CD4-positive, alpha-beta T cell treated with Interleukin-12 subunit alpha and Interleukin-12 subunit beta, for 1 hour (primary cell): ENCODE data around the gene SPPL2B.

Source experiments
- DNase-seq: peaks from one replicate; pipeline ENCODE4 v3.0.0-alpha.2; 2020

Gene SPPL2B

DNA sequence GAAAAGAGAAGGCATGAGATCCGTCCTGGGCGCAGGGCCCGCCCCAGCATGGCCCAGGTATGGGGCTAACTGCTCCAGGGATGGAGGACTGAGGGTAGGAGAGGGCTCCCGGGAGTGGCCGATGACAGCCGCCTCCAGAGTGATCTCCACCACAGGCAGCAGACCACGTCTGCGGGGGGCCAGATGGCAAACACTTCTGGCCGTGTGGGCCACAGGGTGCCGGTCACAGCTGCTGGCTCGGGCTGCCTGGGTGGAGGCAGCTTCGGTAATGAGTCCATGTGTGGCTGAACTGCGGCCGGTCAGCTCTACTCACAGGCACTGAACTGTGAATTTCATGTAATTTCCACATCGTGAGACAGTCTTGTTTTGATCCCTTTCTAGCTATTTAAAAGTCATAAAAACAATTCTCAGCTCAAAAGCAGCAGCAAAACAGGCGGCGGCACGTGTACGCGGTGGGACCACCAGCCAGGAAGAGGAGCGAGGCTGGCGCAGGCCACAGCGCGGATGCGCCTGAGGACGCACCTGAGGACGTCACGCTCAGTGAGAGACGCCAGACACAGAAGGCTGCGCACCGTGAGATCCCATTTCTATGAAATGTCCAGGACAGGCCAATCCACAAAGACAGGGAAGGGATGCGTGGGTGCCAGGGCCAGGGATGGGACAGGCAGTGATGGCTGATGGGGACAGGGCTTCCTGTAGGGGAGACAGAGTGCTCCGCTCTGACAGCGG, 4.1 kb upstream of the SPPL2B start:
- DNase-seq: no peak

GRCh38 chr19:2325281-2326046, 3.0 kb upstream of the SPPL2B start:
- DNase-seq: no peak

- DNase-seq: no peak
Observed at GRCh38 chr19:2326699-2327360, 1.7 kb upstream of the SPPL2B start.

DNA sequence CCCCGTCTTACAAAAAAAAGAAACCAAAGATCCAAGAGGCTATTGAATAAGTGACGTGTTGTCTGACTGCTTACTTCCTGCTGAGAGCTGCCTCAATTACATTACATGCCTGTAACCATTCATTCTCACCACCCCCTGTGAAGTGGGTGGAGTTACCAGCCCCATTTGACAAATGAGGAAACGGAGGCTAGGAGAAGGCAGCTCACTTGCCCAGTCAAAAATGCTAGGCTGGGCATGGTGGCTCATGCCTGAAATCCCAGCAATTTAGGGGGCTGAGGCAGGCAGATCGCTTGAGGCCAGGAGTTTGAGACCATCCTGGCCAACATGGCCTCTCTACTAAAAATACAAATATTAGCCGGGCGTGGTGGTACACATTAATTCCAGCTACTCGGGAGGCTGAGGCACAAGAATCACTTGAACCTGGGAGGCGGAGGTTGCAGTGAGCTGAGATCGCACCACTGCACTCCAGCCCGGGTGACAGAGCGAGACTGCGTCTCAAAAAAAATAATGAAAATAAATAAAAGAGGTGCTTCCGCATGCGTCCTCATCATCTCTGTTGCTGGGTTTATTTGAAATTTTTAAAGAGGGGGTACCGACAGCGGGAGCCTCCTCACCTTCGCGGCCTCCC, 597 bp upstream of the SPPL2B start:
- DNase-seq: peak; percentile 78

DNA sequence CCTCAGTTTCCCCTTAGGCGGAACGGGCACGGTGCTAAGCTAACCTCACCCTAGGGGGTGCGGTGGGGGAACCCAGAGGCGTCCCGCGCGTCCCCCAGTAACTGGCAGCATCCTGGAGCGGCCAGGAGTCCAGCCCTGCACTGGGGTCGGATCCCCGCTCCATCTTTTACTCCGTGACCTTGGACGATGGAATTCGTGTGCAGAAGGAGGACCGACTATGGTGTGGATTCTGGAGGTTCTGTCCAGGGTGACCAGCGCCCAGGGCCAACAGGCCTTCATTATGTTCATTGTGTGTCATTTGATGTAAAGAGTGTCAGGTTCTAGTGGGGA, 630 bp downstream of the SPPL2B start:
- DNase-seq: no peak

GRCh38 chr19:2329501-2329916, 1.0 kb downstream of the SPPL2B start:
- DNase-seq: no peak

DNA sequence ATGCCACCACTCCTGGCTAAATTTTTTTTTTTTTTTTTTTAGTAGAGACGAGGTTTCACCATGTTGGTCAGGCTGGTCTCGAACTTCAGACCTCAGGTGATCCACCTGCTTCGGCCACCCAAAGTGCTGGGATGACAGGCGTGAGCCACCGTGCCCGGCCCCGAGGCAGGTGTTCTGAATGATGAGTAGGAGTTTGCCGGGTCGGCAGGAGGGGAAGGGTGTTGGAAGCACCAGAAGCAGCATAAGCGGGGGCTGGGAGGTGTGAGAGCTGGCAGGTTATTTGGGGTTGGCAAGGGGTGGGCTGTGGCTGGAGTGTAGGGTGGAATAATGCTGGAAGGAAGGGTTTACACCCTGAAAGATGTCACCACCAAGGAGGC, 1.8 kb downstream of the SPPL2B start:
- DNase-seq: no peak

DNA sequence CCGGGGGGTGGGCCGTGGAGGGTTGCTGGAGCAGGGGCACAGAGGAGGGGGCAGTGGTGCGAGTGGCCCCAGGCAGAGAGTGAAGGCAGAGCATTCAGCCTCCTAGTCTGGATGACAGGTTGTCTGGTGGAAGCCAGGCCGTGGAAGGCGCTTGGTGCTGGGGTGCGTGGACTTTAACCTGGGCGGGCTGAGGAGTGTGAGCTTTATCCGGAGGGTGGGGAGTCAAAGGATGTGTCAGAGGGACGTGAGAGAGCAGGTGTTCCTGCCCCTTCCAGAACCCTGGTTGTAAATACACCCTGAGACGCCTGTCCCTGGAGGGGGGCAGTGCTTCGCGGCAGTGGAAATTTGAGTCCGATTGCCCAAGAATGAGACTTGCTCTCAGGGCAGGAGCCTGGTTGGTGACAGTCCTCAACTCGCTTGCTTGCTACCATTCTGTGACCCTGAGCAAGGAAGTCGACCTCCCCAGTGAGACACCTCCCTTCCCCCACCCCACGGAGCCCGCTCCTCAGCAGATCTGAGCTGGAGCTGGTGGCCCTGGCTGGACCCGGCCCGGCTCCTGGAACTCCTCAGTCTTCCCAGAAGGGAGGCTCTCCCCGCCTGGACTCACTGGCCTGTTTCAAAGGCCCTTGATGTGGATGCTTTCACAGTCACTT, 2.3 kb downstream of the SPPL2B start:
- DNase-seq: no peak

GRCh38 chr19:2331601-2332246, 3.2 kb downstream of the SPPL2B start:
- no peak for DNase-seq

DNA sequence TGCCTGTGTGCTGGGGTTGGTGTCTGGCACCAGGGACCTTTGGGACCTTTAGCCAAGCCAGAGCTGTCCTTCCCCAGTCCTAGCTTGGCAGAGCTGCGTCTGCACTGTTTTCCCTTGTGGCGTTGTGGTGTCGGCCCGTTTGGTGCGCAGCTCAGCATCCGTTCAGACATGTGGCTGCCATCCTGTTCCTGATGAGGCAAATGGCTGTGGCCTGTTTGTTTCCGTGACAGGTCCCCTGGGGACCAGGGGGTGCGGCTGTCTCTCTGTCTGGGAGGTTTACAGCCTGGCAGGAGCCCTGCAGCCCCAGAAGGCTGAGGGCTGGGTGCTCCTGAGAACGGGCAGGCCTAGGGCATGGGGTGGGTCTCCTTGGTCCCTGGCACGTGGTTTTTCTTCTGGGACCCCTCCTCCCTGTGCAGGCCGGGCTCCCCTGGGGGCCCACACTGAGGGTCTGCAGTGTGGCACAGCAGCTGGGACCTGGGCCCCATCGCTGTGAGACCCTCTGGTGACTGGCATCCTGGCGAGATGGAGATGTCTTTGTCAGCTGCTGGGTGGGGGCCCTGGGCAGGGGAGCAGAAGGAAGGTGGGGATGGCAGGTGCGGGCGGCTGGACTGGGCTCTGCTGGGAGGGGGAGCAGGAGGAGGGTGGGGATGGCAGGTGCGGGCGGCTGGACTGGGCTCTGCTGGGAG, 4.0 kb downstream of the SPPL2B start:
- DNase-seq: peak; percentile 38

DNA sequence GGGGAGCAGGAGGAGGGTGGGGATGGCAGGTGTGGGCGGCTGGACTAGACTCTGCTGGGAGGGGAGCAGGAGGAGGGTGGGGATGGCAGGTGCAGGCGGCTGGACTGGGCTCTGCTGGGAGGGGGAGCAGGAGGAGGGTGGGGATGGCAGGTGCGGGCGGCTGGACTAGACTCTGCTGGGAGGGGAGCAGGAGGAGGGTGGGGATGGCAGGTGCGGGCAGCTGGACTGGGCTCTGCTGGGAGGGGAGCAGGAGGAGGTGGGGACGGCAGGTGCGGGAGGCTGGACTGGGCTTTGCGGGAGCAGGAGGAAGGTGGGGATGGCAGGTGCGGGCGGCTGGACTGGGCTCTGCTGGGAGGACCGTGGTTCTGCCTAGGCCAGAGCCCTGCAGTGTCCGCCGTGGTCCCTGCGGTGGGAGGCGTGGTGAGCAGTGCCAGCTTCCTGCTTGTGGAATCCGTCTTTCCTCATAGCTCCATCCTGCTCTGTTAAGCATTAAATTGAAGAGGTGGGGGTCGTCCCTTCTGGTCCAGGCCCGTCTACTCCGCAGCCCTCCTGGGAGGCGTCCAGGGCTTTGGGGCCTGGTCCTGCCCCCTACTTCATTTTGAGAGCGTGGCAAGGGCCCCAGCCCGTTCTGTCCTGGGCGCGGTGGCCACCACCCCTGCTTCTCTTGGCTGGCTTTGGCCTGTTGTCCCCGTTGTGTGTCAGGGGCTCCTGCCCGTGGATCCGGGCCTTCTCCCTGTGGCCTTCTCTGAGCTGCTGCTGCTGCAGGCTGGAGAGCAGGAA, 4.7 kb downstream of the SPPL2B start:
- no peak for DNase-seq

DNA sequence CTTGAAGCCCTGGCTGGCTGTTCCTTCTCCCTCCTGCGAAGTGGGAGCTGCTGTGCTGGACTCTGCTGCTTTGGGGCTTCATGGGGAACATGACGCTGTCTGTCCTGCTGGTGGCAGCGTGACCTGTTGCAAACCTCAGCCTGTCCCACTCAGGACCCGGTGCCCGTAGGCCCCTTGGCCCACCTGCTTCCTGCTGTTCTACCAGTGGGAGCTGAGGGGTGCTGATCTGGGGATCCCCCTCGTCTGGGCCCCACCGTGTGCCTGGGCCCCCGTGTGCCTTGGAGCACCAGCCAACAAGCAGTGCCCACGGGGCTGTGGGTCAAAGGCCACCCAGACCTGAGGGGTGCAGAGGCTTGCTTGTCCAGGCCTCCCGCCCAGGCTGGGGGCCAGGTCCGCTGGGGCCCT, 5.3 kb downstream of the SPPL2B start:
- DNase-seq: no peak

DNA sequence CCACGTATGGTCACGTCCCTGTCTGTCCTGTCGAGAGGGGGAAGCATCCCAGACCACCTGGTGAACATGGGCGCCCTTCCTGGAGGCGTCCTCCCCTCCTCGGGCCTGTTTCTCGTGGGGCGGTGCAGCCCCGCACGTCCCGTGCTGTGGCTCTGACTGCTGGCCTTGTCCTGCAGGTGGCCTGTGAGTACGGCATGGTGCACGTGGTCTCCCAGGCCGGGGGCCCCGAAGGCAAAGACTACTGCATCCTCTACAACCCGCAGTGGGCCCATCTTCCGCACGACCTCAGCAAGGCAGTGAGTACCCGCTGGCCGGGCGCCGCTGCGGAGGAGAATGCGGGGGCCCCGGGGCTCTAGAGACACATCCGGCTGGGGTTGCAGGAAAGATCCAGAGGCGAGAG, 5.9 kb downstream of the SPPL2B start:
- DNase-seq: no peak

GRCh38 chr19:2334986-2335846, 6.7 kb downstream of the SPPL2B start:
- no peak for DNase-seq

- no peak for DNase-seq
Observed at GRCh38 chr19:2335848-2336247, 7.4 kb downstream of the SPPL2B start.

DNA sequence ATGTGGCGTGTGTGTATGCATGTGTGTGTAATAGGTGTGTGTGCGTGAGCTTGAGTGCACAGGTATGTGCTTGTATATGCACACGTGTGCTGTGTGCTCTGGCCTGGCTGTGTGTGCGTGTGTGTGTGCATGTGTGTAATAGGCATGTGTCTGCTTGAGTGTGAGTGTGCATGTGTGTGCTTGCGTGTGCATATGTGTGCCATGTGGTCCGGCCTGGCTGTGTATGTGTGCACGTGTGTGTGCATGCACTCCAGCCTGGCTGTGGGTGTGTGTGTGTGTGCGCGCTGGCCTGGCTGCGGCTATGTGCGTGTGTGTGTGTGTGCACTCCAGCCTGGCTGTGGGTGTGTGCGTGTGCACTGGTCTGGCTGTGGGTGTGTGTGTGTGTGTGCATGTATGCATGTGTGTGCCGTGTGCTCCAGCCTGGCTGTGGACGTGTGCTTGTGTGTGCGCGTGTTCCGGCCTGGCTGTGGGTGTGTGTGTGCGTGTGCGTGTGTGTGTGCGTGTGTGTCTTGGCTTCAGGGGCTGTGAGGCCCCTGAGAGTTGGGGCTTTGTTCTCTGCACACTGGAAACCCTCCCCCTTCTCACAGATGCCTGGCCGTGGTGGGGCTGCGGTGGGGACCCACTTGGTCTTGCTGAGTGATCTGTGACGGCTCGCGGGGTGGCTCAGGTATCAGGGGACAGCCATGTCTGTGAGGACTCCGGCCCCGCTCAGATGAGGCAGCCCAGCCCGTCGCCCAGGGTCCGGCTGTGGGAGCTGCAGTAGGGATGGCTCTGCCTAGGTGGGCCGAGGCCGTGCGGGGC, 8.2 kb downstream of the SPPL2B start:
- no peak for DNase-seq

DNA sequence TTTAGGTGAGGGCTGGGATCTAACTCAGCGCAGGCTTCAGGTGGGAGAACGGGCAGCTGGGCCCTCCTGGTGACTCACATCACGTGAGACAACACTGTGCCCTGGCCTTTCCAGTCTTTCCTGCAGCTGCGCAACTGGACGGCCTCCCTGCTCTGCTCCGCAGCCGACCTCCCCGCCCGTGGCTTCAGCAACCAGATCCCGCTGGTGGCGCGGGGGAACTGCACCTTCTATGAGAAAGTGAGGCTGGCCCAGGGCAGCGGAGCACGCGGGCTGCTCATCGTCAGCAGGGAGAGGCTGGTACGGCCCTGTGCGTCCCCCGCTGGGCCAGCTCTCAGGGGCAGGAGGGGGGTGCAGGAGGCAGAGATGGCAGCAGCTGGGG, 8.8 kb downstream of the SPPL2B start:
- DNase-seq: no peak

DNA sequence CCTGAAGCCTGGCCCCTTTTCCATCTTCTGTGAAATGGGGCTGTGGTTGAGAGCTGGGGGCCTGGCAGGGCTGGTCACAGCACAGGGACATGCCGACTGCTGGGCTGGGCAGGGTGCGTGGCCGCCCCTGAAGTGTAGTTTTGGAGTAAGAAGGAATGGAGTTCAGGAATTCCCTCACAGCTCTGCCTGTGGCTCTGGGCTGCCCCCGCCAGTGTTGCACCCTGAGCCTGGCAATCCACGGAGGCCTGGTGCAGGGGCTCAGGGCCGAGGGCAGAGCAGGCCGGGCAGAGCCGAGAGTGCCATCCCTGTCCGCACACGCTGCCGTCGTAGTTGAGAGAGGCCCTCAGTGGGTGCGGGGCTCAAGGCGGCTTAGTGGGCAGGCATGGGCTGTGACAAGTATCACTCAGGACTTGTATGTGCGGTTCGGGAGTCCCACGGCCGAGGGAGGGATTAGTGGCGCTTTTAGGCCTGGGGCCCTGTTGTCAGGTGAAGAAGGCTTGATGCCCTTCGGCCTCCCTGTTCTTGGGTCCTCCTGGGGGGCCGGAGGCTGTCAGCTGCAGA, 9.7 kb downstream of the SPPL2B start:
- no peak for DNase-seq
